ENCODE data around the gene LRCH1.
"Not testable (repeated sequence)": the region's sequence is repeated elsewhere in the genome, so short reads cannot be mapped to it uniquely, and the experiment has no call there.

DNA sequence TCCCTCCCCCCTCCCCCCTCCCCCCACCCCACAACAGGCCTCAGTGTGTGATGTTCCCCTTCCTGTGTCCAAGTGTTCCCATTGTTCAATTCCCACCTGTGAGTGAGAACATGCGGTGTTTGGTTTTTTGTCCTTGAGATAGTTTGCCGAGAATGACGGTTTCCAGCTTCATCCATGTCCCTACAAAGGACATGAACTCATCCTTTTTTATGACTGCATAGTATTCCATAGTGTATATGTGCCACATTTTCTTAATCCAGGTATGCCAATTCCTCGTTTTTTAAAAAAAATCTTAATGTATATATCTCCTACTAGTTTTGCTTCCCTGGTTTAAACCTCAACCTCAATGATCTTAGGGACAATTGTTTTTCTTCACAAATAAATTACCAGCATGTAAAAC is 217.0 kb downstream of the LRCH1 start:
- TF ChIP-seq, protein P1, sequence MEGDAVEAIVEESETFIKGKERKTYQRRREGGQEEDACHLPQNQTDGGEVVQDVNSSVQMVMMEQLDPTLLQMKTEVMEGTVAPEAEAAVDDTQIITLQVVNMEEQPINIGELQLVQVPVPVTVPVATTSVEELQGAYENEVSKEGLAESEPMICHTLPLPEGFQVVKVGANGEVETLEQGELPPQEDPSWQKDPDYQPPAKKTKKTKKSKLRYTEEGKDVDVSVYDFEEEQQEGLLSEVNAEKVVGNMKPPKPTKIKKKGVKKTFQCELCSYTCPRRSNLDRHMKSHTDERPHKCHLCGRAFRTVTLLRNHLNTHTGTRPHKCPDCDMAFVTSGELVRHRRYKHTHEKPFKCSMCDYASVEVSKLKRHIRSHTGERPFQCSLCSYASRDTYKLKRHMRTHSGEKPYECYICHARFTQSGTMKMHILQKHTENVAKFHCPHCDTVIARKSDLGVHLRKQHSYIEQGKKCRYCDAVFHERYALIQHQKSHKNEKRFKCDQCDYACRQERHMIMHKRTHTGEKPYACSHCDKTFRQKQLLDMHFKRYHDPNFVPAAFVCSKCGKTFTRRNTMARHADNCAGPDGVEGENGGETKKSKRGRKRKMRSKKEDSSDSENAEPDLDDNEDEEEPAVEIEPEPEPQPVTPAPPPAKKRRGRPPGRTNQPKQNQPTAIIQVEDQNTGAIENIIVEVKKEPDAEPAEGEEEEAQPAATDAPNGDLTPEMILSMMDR (IDR thresholded peaks at IDR 0.05), result not testable (repeated sequence)
- not testable (repeated sequence) for TF ChIP-seq POLR2A (IDR thresholded peaks at IDR 0.05)
